Measurements from ENCODE around the gene RALBP1. TPM values are rescaled to one million over a fixed set of nuclear protein-coding genes. Genes with fewer than 3 reads are reported as not detected.

RALBP1 gene
- total RNA-seq, 2 experiments from 2014 or later = 56.4 to 56.7 TPM

DNA sequence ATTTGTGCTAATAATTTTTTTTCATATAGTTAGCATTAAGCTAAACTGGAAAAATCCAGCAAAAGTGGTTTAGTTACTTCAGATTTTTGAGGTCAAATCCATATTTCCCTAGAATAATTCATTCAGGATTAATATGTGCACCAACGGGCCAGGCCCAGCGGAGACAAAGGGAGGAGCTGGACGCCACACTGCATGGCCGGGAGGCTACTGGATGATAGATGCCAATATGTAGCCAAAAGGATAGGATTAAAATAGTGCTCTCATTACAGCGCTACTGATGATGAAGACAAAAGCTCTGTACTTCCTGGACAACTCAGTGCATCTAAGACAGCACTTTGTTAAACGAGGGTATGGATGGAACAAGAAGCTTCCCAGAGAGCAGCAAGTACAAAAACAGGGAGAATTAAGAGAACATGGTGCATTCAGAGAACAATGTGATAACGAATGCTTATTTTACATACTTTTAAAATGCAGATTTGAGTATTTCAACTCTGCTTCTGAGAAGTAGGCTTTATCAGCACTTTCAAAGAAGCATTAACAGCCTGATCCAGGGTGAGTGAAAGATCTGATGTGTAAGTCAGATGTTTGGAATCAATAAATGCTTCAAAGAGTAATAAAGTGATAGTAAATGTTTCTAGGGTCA, 99.3 kb downstream of the RALBP1 start:
- ChIA-PET CTCF (interaction anchor here (0.7 kb wide), 1 partner anchor 15 kb away, joined by 3 read pairs; no protein-coding TSS in a partner anchor), POLR2A (no interaction called here)
- no peak overlapping the region for H3K4me3 Mint-ChIP-seq
- DNase-seq = no peak
- no peaks in the 10 kb centered on the region for H3K4me1 Mint-ChIP-seq
- no peak overlapping the region for H3K27ac Mint-ChIP-seq
- no peaks in the 10 kb centered on the region for H3K9me3 Mint-ChIP-seq
- peaks cover 32% of the 10 kb centered on the region for H3K36me3 Mint-ChIP-seq (ENCODE audit: low read depth)
- H3K27me3 Mint-ChIP-seq = no peaks in the 10 kb centered on the region

DNA sequence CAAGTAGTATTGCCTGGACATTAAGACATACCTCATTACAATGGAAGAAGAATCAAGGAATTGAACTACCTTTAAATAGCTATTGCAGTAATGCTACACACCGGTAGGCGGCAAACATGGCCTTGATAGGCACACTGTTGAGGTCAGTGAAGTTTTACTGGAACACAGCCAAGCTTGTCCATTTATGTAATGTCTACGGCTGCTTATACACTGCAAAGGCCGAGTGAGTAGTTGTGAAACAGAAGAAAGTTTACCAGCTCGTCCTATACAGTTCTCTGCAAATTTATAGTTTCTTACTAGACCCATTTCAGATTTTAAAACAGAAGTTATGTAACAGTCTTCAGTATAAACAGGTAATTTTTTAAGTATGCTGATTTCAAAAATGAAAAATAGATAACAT, 100.2 kb downstream of the RALBP1 start:
- Mint-ChIP-seq H3K36me3 (ENCODE audit: low read depth) (peaks cover 34% of the 10 kb centered on the region), H3K27me3 (no peaks in the 10 kb centered on the region), H3K4me3 (no peak overlapping the region), H3K4me1 (no peaks in the 10 kb centered on the region), H3K9me3 (no peaks in the 10 kb centered on the region), H3K27ac (no peak overlapping the region)
- POLR2A ChIA-PET = no interaction called here
- DNase-seq = no peak
- CTCF ChIA-PET = interaction anchor here (0.6 kb wide), 1 partner anchor 13 kb away, joined by 3 read pairs; no protein-coding TSS in a partner anchor

DNA sequence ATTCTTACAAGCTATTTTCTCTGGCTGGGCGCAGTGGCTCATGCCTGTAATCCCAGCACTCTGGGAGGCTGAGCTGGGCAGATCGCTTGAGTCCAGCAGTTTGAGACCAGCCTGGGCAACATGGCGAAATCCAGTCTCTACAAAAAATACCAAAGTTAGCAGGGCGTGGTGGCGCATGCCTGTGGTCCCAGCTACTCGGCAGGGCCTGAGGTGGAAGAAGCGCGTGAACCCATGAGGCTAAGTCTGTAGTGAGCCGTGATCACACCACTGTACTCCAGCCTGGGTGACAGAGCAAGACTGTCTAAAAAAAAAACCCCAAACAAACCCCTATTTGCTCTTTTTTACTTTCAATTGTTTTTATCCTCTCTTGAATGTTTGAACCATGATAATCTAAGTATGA, 102.0 kb downstream of the RALBP1 start:
- ChIA-PET POLR2A (no interaction called here), CTCF (no interaction called here)
- DNase-seq = no peak
- Mint-ChIP-seq H3K36me3 (ENCODE audit: low read depth) (peaks cover 39% of the 10 kb centered on the region), H3K4me3 (no peak overlapping the region), H3K9me3 (peaks cover 6% of the 10 kb centered on the region), H3K27me3 (no peaks in the 10 kb centered on the region), H3K27ac (no peak overlapping the region), H3K4me1 (no peaks in the 10 kb centered on the region)

DNA sequence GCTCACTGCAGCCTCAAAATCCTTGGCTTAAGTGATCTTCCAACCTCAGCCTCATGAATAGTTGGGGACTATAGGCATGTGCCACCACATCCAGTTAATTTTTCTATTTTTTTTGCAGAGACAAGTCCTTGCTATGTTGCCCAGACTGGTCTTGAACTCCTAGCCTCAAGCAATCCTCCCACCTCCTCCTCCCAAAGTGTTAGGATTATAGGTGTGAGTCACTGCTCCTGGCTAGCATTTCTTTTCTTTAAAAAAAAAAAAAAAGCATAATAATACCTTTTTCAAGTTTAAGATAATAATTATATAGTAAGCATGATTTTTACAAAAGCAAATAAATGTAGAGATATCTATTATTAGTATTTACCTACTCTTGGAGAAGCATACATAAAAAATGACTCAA, 103.0 kb downstream of the RALBP1 start:
- ChIA-PET POLR2A (no interaction called here), CTCF (interaction anchor here (0.8 kb wide), 1 partner anchor 83 kb away, joined by 3 read pairs; no protein-coding TSS in a partner anchor)
- Mint-ChIP-seq H3K27ac (no peak overlapping the region), H3K27me3 (no peaks in the 10 kb centered on the region), H3K9me3 (peaks cover 8% of the 10 kb centered on the region), H3K4me3 (no peak overlapping the region), H3K36me3 (ENCODE audit: low read depth) (peaks cover 46% of the 10 kb centered on the region), H3K4me1 (no peaks in the 10 kb centered on the region)
- no peak for DNase-seq

DNA sequence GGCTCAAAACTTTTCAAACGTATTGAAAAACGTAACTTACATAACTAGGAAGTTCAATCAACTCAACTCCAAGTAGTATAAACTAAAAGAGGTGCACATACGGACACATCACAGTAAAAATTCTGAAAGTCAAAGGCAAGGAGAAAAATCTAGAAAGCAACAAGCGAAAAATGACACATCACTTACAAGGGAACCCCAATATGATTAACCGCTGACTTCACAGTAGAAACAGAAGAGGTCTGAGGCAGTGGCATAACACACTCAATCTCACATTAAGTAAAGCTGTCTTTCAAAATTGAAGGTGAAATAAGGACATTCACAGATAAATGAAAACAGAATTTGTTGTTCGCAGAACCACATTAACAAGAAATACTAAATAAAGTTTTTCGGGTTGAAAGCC, 106.4 kb downstream of the RALBP1 start:
- peaks cover 47% of the 10 kb centered on the region for H3K36me3 Mint-ChIP-seq (ENCODE audit: low read depth)
- H3K4me1 Mint-ChIP-seq = no peaks in the 10 kb centered on the region
- H3K27me3 Mint-ChIP-seq = no peaks in the 10 kb centered on the region
- no peak for DNase-seq
- H3K27ac Mint-ChIP-seq = no peak overlapping the region
- POLR2A ChIA-PET = interaction anchor here (0.6 kb wide), 1 partner anchor 326 kb away, joined by 5 read pairs; no protein-coding TSS in a partner anchor
- H3K9me3 Mint-ChIP-seq = peaks cover 8% of the 10 kb centered on the region
- no peak overlapping the region for H3K4me3 Mint-ChIP-seq
- CTCF ChIA-PET = no interaction called here

DNA sequence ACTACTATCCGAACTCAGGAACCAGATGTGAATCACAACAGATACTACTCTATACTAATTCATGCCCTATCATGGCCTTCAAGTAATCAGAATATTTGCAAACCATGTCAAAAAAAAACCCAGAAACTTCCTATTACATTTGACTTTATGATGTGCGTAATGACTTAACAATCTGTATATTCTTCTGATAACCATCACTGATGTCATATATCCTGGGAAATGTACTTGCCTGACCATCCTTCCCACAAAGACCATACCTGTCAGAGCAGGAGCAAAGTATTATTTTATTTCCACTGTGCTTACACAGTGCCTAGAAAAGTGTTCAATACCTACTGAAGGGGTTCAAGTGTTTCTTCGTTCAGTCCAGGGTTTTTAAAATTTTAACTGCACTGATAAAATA, 111.5 kb downstream of the RALBP1 start:
- peaks cover 49% of the 10 kb centered on the region for H3K36me3 Mint-ChIP-seq (ENCODE audit: low read depth)
- H3K4me3 Mint-ChIP-seq = no peak overlapping the region
- H3K27ac Mint-ChIP-seq = no peak overlapping the region
- DNase-seq = no peak
- H3K9me3 Mint-ChIP-seq = peaks cover 5% of the 10 kb centered on the region
- H3K4me1 Mint-ChIP-seq = no peaks in the 10 kb centered on the region
- ChIA-PET CTCF (no interaction called here), POLR2A (no interaction called here)
- no peaks in the 10 kb centered on the region for H3K27me3 Mint-ChIP-seq

Other genes with a start within 250 kb of the RALBP1 start
- gene TWSG1, start 140.7 kb upstream of the RALBP1 start, total RNA-seq = 1 to 10 TPM; 8.6 to 9.6 TPM
- 10 to 100 TPM; 54.0 to 59.7 TPM for gene PPP4R1, start 139.0 kb downstream of the RALBP1 start, total RNA-seq
- 1 to 10 TPM; 3.5 to 4.9 TPM for gene RAB31, start 232.8 kb downstream of the RALBP1 start, total RNA-seq